RWPE2 (cell line): Measurements from ENCODE around the gene CACNA1D.

ENCODE experiments used
- ATAC-seq: fragments of 200-7000 bp; cut with Tn5 transposase; 3 replicates; pipeline ENCODE4 v1.9.1; 2021; ENCODE audit warnings: low read depth
- DNase-seq: peaks from one replicate; pipeline ENCODE4 v3.0.0-alpha.2; 2020; ENCODE audit warnings: low spot score
- H3K27ac ChIP-seq: fragments of 450-650 bp; 2 replicates; pipeline ENCODE4 v1.5.1; 2017; ENCODE audit warnings: mild to moderate bottlenecking; ENCODE audit not compliant: poor library complexity, severe bottlenecking
- H3K27me3 ChIP-seq: fragments of 250-450 bp; sonication (Bioruptor Pico); 2 replicates; pipeline ENCODE4 v1.5.1; 2021; ENCODE audit warnings: mild to moderate bottlenecking, moderate library complexity; ENCODE audit not compliant: insufficient read depth, poor library complexity, severe bottlenecking
- H3K36me3 ChIP-seq: fragments of 250-450 bp; sonication (Bioruptor Pico); 2 replicates; pipeline ENCODE4 v1.5.1; 2020; ENCODE audit warnings: low read depth, mild to moderate bottlenecking, moderate library complexity
- H3K4me1 ChIP-seq: fragments of 250-450 bp; sonication (Bioruptor Pico); 2 replicates; pipeline ENCODE4 v1.5.1; 2021; ENCODE audit warnings: mild to moderate bottlenecking, moderate library complexity; ENCODE audit not compliant: insufficient read depth, poor library complexity, severe bottlenecking
- H3K4me3 ChIP-seq: fragments of 250-450 bp; sonication (Bioruptor Pico); 2 replicates; pipeline ENCODE4 v1.5.1; 2021; ENCODE audit warnings: mild to moderate bottlenecking, moderate library complexity; ENCODE audit not compliant: severe bottlenecking
- H3K9me3 ChIP-seq: fragments of 250-450 bp; sonication (Bioruptor Pico); 2 replicates; pipeline ENCODE4 v1.5.1; 2021; ENCODE audit warnings: mild to moderate bottlenecking, moderate library complexity; ENCODE audit not compliant: severe bottlenecking
- CTCF ChIP-seq: fragments of 450-650 bp; IDR thresholded peaks from one replicate; pipeline ENCODE4 v1.5.1; 2017; ENCODE audit warnings: mild to moderate bottlenecking, moderate library complexity; ENCODE audit not compliant: poor library complexity, severe bottlenecking

The CACNA1D gene

GRCh38 chr3:53807117-53807810, 312.9 kb downstream of the CACNA1D start:
- H3K9me3 ChIP-seq, result no peaks in the 10 kb centered on the region
- H3K36me3 ChIP-seq, result no peaks in the 10 kb centered on the region
- H3K4me1 ChIP-seq, result no peaks in the 10 kb centered on the region
- H3K27ac ChIP-seq, result no peak overlapping the region
- H3K27me3 ChIP-seq, result no peaks in the 10 kb centered on the region
- H3K4me3 ChIP-seq, result no peak overlapping the region
- DNase-seq (no peak), ATAC-seq (no peak)
- TF ChIP-seq CTCF, result no peak

GRCh38 chr3:53808496-53808895, 314.1 kb downstream of the CACNA1D start:
- Histone ChIP-seq H3K27ac (no peak overlapping the region), H3K4me3 (no peak overlapping the region), H3K36me3 (no peaks in the 10 kb centered on the region), H3K4me1 (no peaks in the 10 kb centered on the region), H3K27me3 (no peaks in the 10 kb centered on the region), H3K9me3 (no peaks in the 10 kb centered on the region)
- ATAC-seq, result no peak
- no peak for TF ChIP-seq CTCF
- DNase-seq, result no peak

GRCh38 chr3:53809267-53809666, 314.9 kb downstream of the CACNA1D start:
- no peaks in the 10 kb centered on the region for H3K36me3 ChIP-seq
- DNase-seq, result no peak
- no peak overlapping the region for H3K4me3 ChIP-seq
- no peaks in the 10 kb centered on the region for H3K4me1 ChIP-seq
- no peak for TF ChIP-seq CTCF
- H3K9me3 ChIP-seq, result no peaks in the 10 kb centered on the region
- ATAC-seq, result no peak
- no peak overlapping the region for H3K27ac ChIP-seq
- no peaks in the 10 kb centered on the region for H3K27me3 ChIP-seq

- Histone ChIP-seq H3K27ac (no peak overlapping the region), H3K4me3 (no peak overlapping the region), H3K9me3 (no peaks in the 10 kb centered on the region), H3K36me3 (no peaks in the 10 kb centered on the region), H3K4me1 (no peaks in the 10 kb centered on the region), H3K27me3 (no peaks in the 10 kb centered on the region)
- no peak for TF ChIP-seq CTCF
- DNase-seq (no peak), ATAC-seq (no peak)
Observed at GRCh38 chr3:53809764-53810400, 315.5 kb downstream of the CACNA1D start.
